Measurements from ENCODE around the gene TTLL1. TPM values are rescaled to one million over a fixed set of nuclear protein-coding genes. Genes with fewer than 3 reads are reported as not detected.

The TTLL1 gene
- total and polyA plus RNA-seq, 4 donors: 0.50 to 2.2 (median 1.1) TPM

GRCh38 chr22:43039800-43040199 is 49.4 kb downstream of the TTLL1 start (continued):
- no peak for TF ChIP-seq ATF3 (IDR thresholded peaks at IDR 0.05)

DNA sequence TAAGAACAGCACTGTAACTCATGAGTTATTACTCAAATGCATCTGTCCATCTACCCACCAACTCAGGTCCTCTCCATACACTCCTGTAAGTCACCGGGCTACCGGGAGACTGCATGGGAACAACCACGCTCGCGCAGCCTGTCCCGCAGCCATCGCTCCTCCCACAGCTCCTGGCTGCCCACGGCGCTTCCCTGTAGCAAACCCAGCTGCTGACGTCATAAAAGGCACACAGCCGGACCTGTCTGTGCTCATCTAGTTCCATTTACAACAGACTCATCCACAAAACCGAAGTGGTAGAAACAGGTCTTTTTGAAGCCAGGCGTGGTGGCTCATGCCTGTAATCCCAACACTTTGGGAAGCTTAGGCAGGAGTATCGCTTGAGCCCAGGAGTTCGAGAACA is 50.9 kb downstream of the TTLL1 start:
- H3K4me1 ChIP-seq (ENCODE audit: control insufficient read depth in 4 of 4, insufficient read depth in 4 of 4, low read length in 3 of 4): peaks cover 0 to 6% (median 2%) of the 10 kb centered on the region in 4 donors

More for the DNA sequence above, 50.9 kb downstream of the TTLL1 start:
- no peak overlapping the region for H3K27ac ChIP-seq (ENCODE audit: low read depth in 1 of 2, low read length in 2 of 2)
- TF ChIP-seq, protein P1, sequence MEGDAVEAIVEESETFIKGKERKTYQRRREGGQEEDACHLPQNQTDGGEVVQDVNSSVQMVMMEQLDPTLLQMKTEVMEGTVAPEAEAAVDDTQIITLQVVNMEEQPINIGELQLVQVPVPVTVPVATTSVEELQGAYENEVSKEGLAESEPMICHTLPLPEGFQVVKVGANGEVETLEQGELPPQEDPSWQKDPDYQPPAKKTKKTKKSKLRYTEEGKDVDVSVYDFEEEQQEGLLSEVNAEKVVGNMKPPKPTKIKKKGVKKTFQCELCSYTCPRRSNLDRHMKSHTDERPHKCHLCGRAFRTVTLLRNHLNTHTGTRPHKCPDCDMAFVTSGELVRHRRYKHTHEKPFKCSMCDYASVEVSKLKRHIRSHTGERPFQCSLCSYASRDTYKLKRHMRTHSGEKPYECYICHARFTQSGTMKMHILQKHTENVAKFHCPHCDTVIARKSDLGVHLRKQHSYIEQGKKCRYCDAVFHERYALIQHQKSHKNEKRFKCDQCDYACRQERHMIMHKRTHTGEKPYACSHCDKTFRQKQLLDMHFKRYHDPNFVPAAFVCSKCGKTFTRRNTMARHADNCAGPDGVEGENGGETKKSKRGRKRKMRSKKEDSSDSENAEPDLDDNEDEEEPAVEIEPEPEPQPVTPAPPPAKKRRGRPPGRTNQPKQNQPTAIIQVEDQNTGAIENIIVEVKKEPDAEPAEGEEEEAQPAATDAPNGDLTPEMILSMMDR (IDR thresholded peaks at IDR 0.05; ENCODE audit: low read depth, low read length, missing input control): no peak
- TF ChIP-seq ATF3 (IDR thresholded peaks at IDR 0.05) (no peak), FOXA2 (IDR thresholded peaks at IDR 0.05) (no peak), YY1 (IDR thresholded peaks at IDR 0.05) (no peak), RXRA (IDR thresholded peaks at IDR 0.05) (no peak), ZBTB33 (IDR thresholded peaks at IDR 0.05) (no peak), EGR1 (IDR thresholded peaks at IDR 0.05; ENCODE audit: low read depth in 2 of 2) (no peak), TAF1 (conservative IDR thresholded peaks at IDR 0.05) (no peak), NR2F2 (IDR thresholded peaks at IDR 0.05) (no peak), JUND (IDR thresholded peaks at IDR 0.05) (no peak), HNF4G (IDR thresholded peaks at IDR 0.05) (no peak), GABPA (IDR thresholded peaks at IDR 0.05 in 1 of 2, conservative IDR thresholded peaks at IDR 0.05 in 1 of 2) (no peak), SP1 (IDR thresholded peaks at IDR 0.05) (no peak), RAD21 (IDR thresholded peaks at IDR 0.05) (no peak), FOXA1 (IDR thresholded peaks at IDR 0.05) (no peak), HNF4A (conservative IDR thresholded peaks at IDR 0.05) (no peak)
- TF ChIP-seq, protein P2, sequence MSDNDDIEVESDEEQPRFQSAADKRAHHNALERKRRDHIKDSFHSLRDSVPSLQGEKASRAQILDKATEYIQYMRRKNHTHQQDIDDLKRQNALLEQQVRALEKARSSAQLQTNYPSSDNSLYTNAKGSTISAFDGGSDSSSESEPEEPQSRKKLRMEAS (IDR thresholded peaks at IDR 0.05): no peak
- TF ChIP-seq, protein P3, sequence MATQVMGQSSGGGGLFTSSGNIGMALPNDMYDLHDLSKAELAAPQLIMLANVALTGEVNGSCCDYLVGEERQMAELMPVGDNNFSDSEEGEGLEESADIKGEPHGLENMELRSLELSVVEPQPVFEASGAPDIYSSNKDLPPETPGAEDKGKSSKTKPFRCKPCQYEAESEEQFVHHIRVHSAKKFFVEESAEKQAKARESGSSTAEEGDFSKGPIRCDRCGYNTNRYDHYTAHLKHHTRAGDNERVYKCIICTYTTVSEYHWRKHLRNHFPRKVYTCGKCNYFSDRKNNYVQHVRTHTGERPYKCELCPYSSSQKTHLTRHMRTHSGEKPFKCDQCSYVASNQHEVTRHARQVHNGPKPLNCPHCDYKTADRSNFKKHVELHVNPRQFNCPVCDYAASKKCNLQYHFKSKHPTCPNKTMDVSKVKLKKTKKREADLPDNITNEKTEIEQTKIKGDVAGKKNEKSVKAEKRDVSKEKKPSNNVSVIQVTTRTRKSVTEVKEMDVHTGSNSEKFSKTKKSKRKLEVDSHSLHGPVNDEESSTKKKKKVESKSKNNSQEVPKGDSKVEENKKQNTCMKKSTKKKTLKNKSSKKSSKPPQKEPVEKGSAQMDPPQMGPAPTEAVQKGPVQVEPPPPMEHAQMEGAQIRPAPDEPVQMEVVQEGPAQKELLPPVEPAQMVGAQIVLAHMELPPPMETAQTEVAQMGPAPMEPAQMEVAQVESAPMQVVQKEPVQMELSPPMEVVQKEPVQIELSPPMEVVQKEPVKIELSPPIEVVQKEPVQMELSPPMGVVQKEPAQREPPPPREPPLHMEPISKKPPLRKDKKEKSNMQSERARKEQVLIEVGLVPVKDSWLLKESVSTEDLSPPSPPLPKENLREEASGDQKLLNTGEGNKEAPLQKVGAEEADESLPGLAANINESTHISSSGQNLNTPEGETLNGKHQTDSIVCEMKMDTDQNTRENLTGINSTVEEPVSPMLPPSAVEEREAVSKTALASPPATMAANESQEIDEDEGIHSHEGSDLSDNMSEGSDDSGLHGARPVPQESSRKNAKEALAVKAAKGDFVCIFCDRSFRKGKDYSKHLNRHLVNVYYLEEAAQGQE (IDR thresholded peaks at IDR 0.05): no peak
- H3K27me3 ChIP-seq (ENCODE audit: control insufficient read depth in 4 of 4, insufficient read depth in 4 of 4, low read length in 3 of 4): no peaks in the 10 kb centered on the region
- H3K9ac ChIP-seq (ENCODE audit: low read depth in 1 of 2, low read length in 2 of 2): no peak overlapping the region
- H3K4me3 ChIP-seq (ENCODE audit: low read depth in 1 of 3, low read length in 3 of 3): no peak overlapping the region
- no peaks in the 10 kb centered on the region for H3K9me3 ChIP-seq (ENCODE audit: control insufficient read depth in 4 of 4, low read length in 3 of 4)
- 93% methylated on average over 15 of the region's 15 CpGs for WGBS
- H3K36me3 ChIP-seq (ENCODE audit: control insufficient read depth in 4 of 4, insufficient read depth in 3 of 4, low read depth in 1 of 4, low read length in 3 of 4): no peaks in the 10 kb centered on the region
- no peak for DNase-seq (ENCODE audit: low spot score)

Data from liver (tissue), 9 donors.